H1 (cell line): Measurements from ENCODE around the gene PTX3. TPM values are rescaled to one million over a fixed set of nuclear protein-coding genes. Genes with fewer than 3 reads are reported as not detected.

Experiments used
- CTCF ChIA-PET: fragments of 300-600 bp; sonication (Branson Sonifier 250); formaldehyde crosslinking; loops from one replicate; lab custom pipeline; 2021; ENCODE audit not compliant: partially characterized antibody; lab: Charles Lee
- POLR2A ChIA-PET: fragments of 300-600 bp; sonication (Branson Sonifier 250); formaldehyde crosslinking; loops from one replicate; lab custom pipeline; 2021; ENCODE audit warnings: inconsistent platforms; ENCODE audit not compliant: partially characterized antibody; lab: Charles Lee
- DNase-seq, 2 experiments: peaks; one replicate each; pipeline versions ENCODE4 v3.0.0 to v3.0.0-alpha.2; 2010 to 2022; ENCODE audit warnings: low spot score in 2 of 2, low read depth in 1 of 2, mixed read lengths in 1 of 2
- FAIRE-seq: peaks from 2 replicates; lab custom pipeline; 2011; peaks lifted over from hg19 to GRCh38; lab: Jason Lieb, UNC
- H2AFZ ChIP-seq: 2 replicates; pipeline ENCODE4 v1.8.1; 2012; ENCODE audit warnings: low read length, inconsistent platforms
- H2AK5ac ChIP-seq: 2 replicates; pipeline ENCODE4 v1.6.1; 2013; ENCODE audit warnings: low read depth, low read length
- H2BK120ac ChIP-seq: replicated peaks from 2 replicates; pipeline ENCODE3; 2013; ENCODE audit warnings: low read depth, low read length, inconsistent platforms
- H2BK12ac ChIP-seq: 2 replicates; pipeline ENCODE4 v1.6.1; 2013; ENCODE audit warnings: low read depth, low read length
- H2BK15ac ChIP-seq: 2 replicates; pipeline ENCODE4 v1.6.1; 2013; ENCODE audit warnings: low read length
- H2BK20ac ChIP-seq: 2 replicates; pipeline ENCODE4 v1.6.1; 2013; ENCODE audit warnings: low read length
- H2BK5ac ChIP-seq: 2 replicates; pipeline ENCODE4 v1.6.1; 2013; ENCODE audit warnings: low read depth, low read length
- H3K14ac ChIP-seq: 2 replicates; pipeline ENCODE4 v1.6.1; 2013; ENCODE audit warnings: inconsistent platforms; ENCODE audit not compliant: insufficient read length
- H3K18ac ChIP-seq: 2 replicates; pipeline ENCODE4 v1.6.1; 2013; ENCODE audit warnings: low read length; ENCODE audit errors: extremely low read depth
- H3K23ac ChIP-seq: 2 replicates; pipeline ENCODE4 v1.6.1; 2013; ENCODE audit warnings: inconsistent platforms; ENCODE audit not compliant: insufficient read length
- H3K23me2 ChIP-seq: 2 replicates; pipeline ENCODE4 v1.6.1; 2013; ENCODE audit warnings: low read depth, low read length
- H3K27ac ChIP-seq: 2 replicates; pipeline ENCODE4 v1.6.1; 2011; ENCODE audit warnings: low read depth, low read length, inconsistent platforms
- H3K27me3 ChIP-seq, 4 experiments: replicated peaks in 1 of 4; 1 replicate in 1 of 4; 2 replicates in 3 of 4; pipeline versions ENCODE4 v1.6.1 to v1.8.1; 2011 to 2013; ENCODE audit warnings: low read length in 3 of 4, mild to moderate bottlenecking in 3 of 4, inconsistent platforms in 2 of 4, mixed read lengths in 2 of 4, moderate library complexity in 1 of 4; ENCODE audit not compliant: control insufficient read depth in 3 of 4, insufficient read depth in 3 of 4; ENCODE audit errors: extremely low read depth in 1 of 4
- H3K36me3 ChIP-seq, 4 experiments: 2 replicates each; pipeline versions ENCODE4 v1.6.1 to v1.8.1; 2011 to 2013; ENCODE audit warnings: mild to moderate bottlenecking in 4 of 4, low read length in 3 of 4, moderate library complexity in 2 of 4, control low read depth in 1 of 4, inconsistent platforms in 1 of 4; ENCODE audit not compliant: insufficient read depth in 4 of 4, control insufficient read depth in 2 of 4
- H3K4ac ChIP-seq: replicated peaks from 2 replicates; pipeline ENCODE3; 2013; ENCODE audit warnings: low read length, low read depth, mixed read lengths, inconsistent platforms; ENCODE audit not compliant: insufficient read length
- H3K4me1 ChIP-seq, 4 experiments: replicated peaks in 1 of 4; 1 replicate in 1 of 4; 2 replicates in 3 of 4; pipeline versions ENCODE4 v1.6.1 to v1.8.1; 2011 to 2013; ENCODE audit warnings: low read length in 3 of 4, inconsistent platforms in 2 of 4, mixed read lengths in 1 of 4; ENCODE audit not compliant: insufficient read depth in 4 of 4, control insufficient read depth in 3 of 4
- H3K4me2 ChIP-seq, 2 experiments: 2 replicates each; pipeline versions ENCODE4 v1.6.1 to v1.8.1; 2011 to 2013; ENCODE audit warnings: low read depth in 2 of 2, low read length in 2 of 2, control low read depth in 1 of 2, inconsistent platforms in 1 of 2, mild to moderate bottlenecking in 1 of 2; ENCODE audit not compliant: insufficient read depth in 1 of 2
- H3K4me3 ChIP-seq, 4 experiments: fragments of 200-600, 300-600 bp in 1 of 4; sonication (generic), shearing (Covaris generic), sonication (Bioruptor Twin) in 1 of 4; 2 replicates each; pipeline versions ENCODE4 v1.5.1 to v1.8.1; 2011 to 2016; ENCODE audit warnings: low read length in 4 of 4, low read depth in 3 of 4, control low read depth in 2 of 4, inconsistent platforms in 2 of 4, mild to moderate bottlenecking in 2 of 4, mixed read lengths in 1 of 4, moderate library complexity in 1 of 4; ENCODE audit not compliant: insufficient read depth in 2 of 4; ENCODE audit errors: extremely low read depth in 1 of 4
- H3K56ac ChIP-seq: replicated peaks from 2 replicates; pipeline ENCODE3; 2013; ENCODE audit warnings: low read depth, mild to moderate bottlenecking, mixed read lengths, low read length, inconsistent platforms; ENCODE audit not compliant: insufficient read length
- H3K79me1 ChIP-seq: 2 replicates; pipeline ENCODE4 v1.6.1; 2013; ENCODE audit warnings: low read depth, low read length, control low read depth
- H3K79me2 ChIP-seq, 2 experiments: 2 replicates each; pipeline versions ENCODE4 v1.6.1 to v1.8.1; 2012 to 2013; ENCODE audit warnings: low read length in 2 of 2, mild to moderate bottlenecking in 2 of 2, inconsistent platforms in 1 of 2; ENCODE audit not compliant: insufficient read depth in 2 of 2, control insufficient read depth in 1 of 2
- H3K9ac ChIP-seq, 4 experiments: replicated peaks in 1 of 4; 1 replicate in 1 of 4; 2 replicates in 3 of 4; pipeline versions ENCODE4 v1.6.1 to v1.8.1; 2011 to 2013; ENCODE audit warnings: low read depth in 3 of 4, low read length in 3 of 4, control low read depth in 2 of 4, mild to moderate bottlenecking in 2 of 4, moderate library complexity in 2 of 4, inconsistent platforms in 1 of 4; ENCODE audit errors: extremely low read depth in 1 of 4
- H3K9me3 ChIP-seq, 2 experiments: 2 replicates each; pipeline versions ENCODE4 v1.6.1 to v1.8.1; 2012 to 2013; ENCODE audit warnings: mild to moderate bottlenecking in 2 of 2, moderate library complexity in 2 of 2, control low read depth in 1 of 2, inconsistent platforms in 1 of 2, low read depth in 1 of 2, low read length in 1 of 2, mixed read lengths in 1 of 2; ENCODE audit not compliant: insufficient read depth in 2 of 2
- H4K20me1 ChIP-seq, 2 experiments: replicated peaks in 1 of 2; 2 replicates each; pipeline versions ENCODE3 to v1.8.1; 2011 to 2013; ENCODE audit warnings: inconsistent platforms in 2 of 2, low read length in 2 of 2, mild to moderate bottlenecking in 1 of 2; ENCODE audit not compliant: insufficient read depth in 2 of 2, control insufficient read depth in 1 of 2
- H4K5ac ChIP-seq: 2 replicates; pipeline ENCODE4 v1.6.1; 2013; ENCODE audit warnings: low read length, low read depth, mixed read lengths, inconsistent platforms; ENCODE audit not compliant: insufficient read length
- H4K8ac ChIP-seq: 2 replicates; pipeline ENCODE4 v1.8.0; 2013; ENCODE audit warnings: mild to moderate bottlenecking, moderate library complexity, low read length, inconsistent platforms; ENCODE audit not compliant: insufficient read depth; ENCODE audit errors: extremely low read depth
- H4K91ac ChIP-seq: replicated peaks from 2 replicates; pipeline ENCODE3; 2013; ENCODE audit warnings: low read length, mixed read lengths, inconsistent platforms; ENCODE audit not compliant: insufficient read length
- BCL11A ChIP-seq, 2 experiments: IDR thresholded peaks; one replicate each; pipeline ENCODE4 v1.6.1; 2011; ENCODE audit warnings: low read depth in 2 of 2, low read length in 2 of 2, mild to moderate bottlenecking in 2 of 2
- CBX5 ChIP-seq: fragments of 300-800, 300-1000 bp; sonication (generic); IDR thresholded peaks from 2 replicates; pipeline ENCODE4 v1.7.1; 2016; ENCODE audit warnings: antibody characterized with exemption, low read length, low read depth
- CTBP2 ChIP-seq: IDR thresholded peaks from 2 replicates; pipeline ENCODE4 v1.7.0; 2011; ENCODE audit warnings: borderline replicate concordance, mild to moderate bottlenecking, moderate library complexity, mixed read lengths, low read length; ENCODE audit not compliant: insufficient read depth, insufficient read length
- EGR1 ChIP-seq: IDR thresholded peaks from 2 replicates; pipeline ENCODE4 v1.6.1; 2011; ENCODE audit warnings: low read depth, low read length, borderline replicate concordance
- EP300 ChIP-seq, 2 experiments: IDR thresholded peaks; 1 replicate in 1 of 2; 2 replicates in 1 of 2; pipeline ENCODE4 v1.6.1; 2011 to 2012; ENCODE audit warnings: low read depth in 2 of 2, low read length in 2 of 2, mild to moderate bottlenecking in 2 of 2, borderline replicate concordance in 1 of 2, inconsistent platforms in 1 of 2, moderate library complexity in 1 of 2
- NANOG ChIP-seq: IDR thresholded peaks from 2 replicates; pipeline ENCODE4 v1.6.1; 2011; ENCODE audit warnings: low read length, low read depth, mild to moderate bottlenecking, inconsistent platforms; ENCODE audit not compliant: insufficient read depth, poor library complexity, severe bottlenecking
- NRF1 ChIP-seq: IDR thresholded peaks from 2 replicates; pipeline ENCODE4 v1.6.1; 2011; ENCODE audit warnings: mild to moderate bottlenecking, low read depth, low read length, improper control_type of control experiment
- RNF2 ChIP-seq: fragments of 200-900, 300-1000 bp; sonication (generic); IDR thresholded peaks from 2 replicates; pipeline ENCODE4 v1.7.1; 2016; ENCODE audit warnings: borderline replicate concordance, low read depth, mild to moderate bottlenecking, antibody characterized with exemption, low read length; ENCODE audit not compliant: poor library complexity, severe bottlenecking; ENCODE audit errors: missing control alignments
- SAP30 ChIP-seq: fragments of 300-600 bp; sonication (generic); IDR thresholded peaks from 2 replicates; pipeline ENCODE4 v1.7.1; 2012; ENCODE audit warnings: low read length, moderate library complexity, mild to moderate bottlenecking, inconsistent platforms; ENCODE audit not compliant: insufficient read depth, insufficient replicate concordance
- SP4 ChIP-seq: IDR thresholded peaks from 2 replicates; pipeline ENCODE4 v1.6.1; 2012; ENCODE audit warnings: low read length, inconsistent platforms
- TEAD4 ChIP-seq: IDR thresholded peaks from 2 replicates; pipeline ENCODE4 v1.6.1; 2012; ENCODE audit warnings: low read depth, low read length, inconsistent platforms, mixed read lengths
- ZNF274 ChIP-seq: IDR thresholded peaks from 2 replicates; pipeline ENCODE4 v1.7.0; 2012; ENCODE audit warnings: low read length, borderline replicate concordance; ENCODE audit errors: extremely low read depth
- WGBS, 2 experiments: shearing (Covaris generic) in 1 of 2; methylation state at CpG; one replicate each; pipeline versions ENCODE4 v1.1.6 to v1.1.7; 2013 to 2015; ENCODE audit warnings: low lambda C conversion rate in 2 of 2, mixed read lengths in 2 of 2, inconsistent platforms in 1 of 2, low coverage in 1 of 2, missing lambda C conversion rate in 1 of 2; ENCODE audit not compliant: insufficient replicate concordance in 2 of 2, insufficient coverage in 1 of 2, insufficient read length in 1 of 2; ENCODE audit errors: extremely low coverage in 1 of 2, missing lambda C conversion rate in 1 of 2; 5-methylcytosine and 5-hydroxymethylcytosine counted together
- polyA plus RNA-seq, 7 experiments: library from polyadenylated mRNA; depleted of rRNA in 3 of 7; stranded (reverse) in 5 of 7; unstranded in 2 of 7; fragments of >200 nt in 5 of 7; fragments of 200-250 nt in 2 of 7; gene quantifications; 1 replicate in 5 of 7; 2 replicates in 1 of 7; 4 replicates in 1 of 7; pipeline versions ENCODE4 v1.2.1 to v1.2.3, GENCODE V29; 2011 to 2013; ENCODE audit warnings: missing spikeins in 2 of 7, mixed read lengths in 2 of 7
- total RNA-seq: library from RNA; stranded (reverse); fragmentation: NEBNext Ultra II Directional; extraction: Animal tissue kit (Norgen Biotek cat#: 25700); gene quantifications from 2 replicates; pipeline ENCODE4 v1.2.1, GENCODE V29; 2021

The PTX3 gene
- total and polyA plus RNA-seq, 2 of the 8 experiments (the other 6 are each of a cell fraction or from before 2014, with no cell fraction given), result 1.2 to 1.7 TPM

GRCh38 chr3:157472648-157473047 lies 36.0 kb downstream of the PTX3 start:
- Histone ChIP-seq H2BK15ac (no peak overlapping the region), H3K79me1 (no peaks in the 10 kb centered on the region), H3K9me3 (peaks cover 0 to 3% of the 10 kb centered on the region in 2 experiments; a peak in 1 of 4 replicates), H3K14ac (no peak overlapping the region), H3K4me1 (no peaks in the 10 kb centered on the region), H3K23ac (no peak overlapping the region), H3K9ac (no peak overlapping the region), H3K4ac (no peak overlapping the region), H3K27me3 (no peaks in the 10 kb centered on the region), H3K56ac (no peak overlapping the region), H3K18ac (no peak overlapping the region), H4K91ac (no peak overlapping the region), H4K8ac (no peak overlapping the region), H4K5ac (no peak overlapping the region), H2BK5ac (no peak overlapping the region), H2AFZ (no peak overlapping the region), H2BK120ac (no peak overlapping the region), H2AK5ac (no peak overlapping the region), H2BK20ac (no peak overlapping the region), H2BK12ac (no peak overlapping the region), H3K4me3 (no peak overlapping the region), H3K23me2 (no peaks in the 10 kb centered on the region), H4K20me1 (no peaks in the 10 kb centered on the region), H3K36me3 (no peaks in the 10 kb centered on the region), H3K79me2 (no peaks in the 10 kb centered on the region), H3K4me2 (no peak overlapping the region), H3K27ac (no peak overlapping the region)
- POLR2A ChIA-PET, result no interaction called here
- CTCF ChIA-PET, result interaction anchor here (0.5 kb wide), 1 partner anchor 35 kb away, joined by 3 read pairs; no protein-coding TSS in a partner anchor
- FAIRE-seq, result no peak
- WGBS, 2 experiments, result 92% methylated on average over 1 of the region's 1 CpG; no CpG with 5 or more reads in 1 of the 2 experiments
- no peak for DNase-seq
- no peak for TF ChIP-seq CTBP2
- no peak for TF ChIP-seq BCL11A (IDR thresholded peaks at IDR 0.05; ENCODE audit: low read depth in 2 of 2, low read length in 2 of 2)
- no peak for TF ChIP-seq ZNF274
- TF ChIP-seq SP4, result no peak
- no peak for TF ChIP-seq CBX5
- no peak for TF ChIP-seq NRF1
- no peak for TF ChIP-seq RNF2
- no peak for TF ChIP-seq TEAD4
- TF ChIP-seq NANOG, result no peak
- TF ChIP-seq EGR1, result no peak
- TF ChIP-seq SAP30, result no peak
- no peak for TF ChIP-seq EP300 (IDR thresholded peaks at IDR 0.05; ENCODE audit: borderline replicate concordance in 1 of 2, low read depth in 2 of 2, low read length in 2 of 2)
